GM18502 (cell line): ENCODE measurements around the gene XPC.
"Not testable (repeated sequence)": the region's sequence is repeated elsewhere in the genome, so short reads cannot be mapped to it uniquely, and the experiment has no call there.

Experiments used
- ATAC-seq: cut with Tn5 transposase; IDR thresholded peaks from one replicate; pipeline ENCODE4 v1.9.1; 2021; ENCODE audit warnings: mild to moderate bottlenecking; ENCODE audit not compliant: unreplicated experiment, poor library complexity

The XPC gene

GRCh38 chr3:14178247-14179113 is at the start of gene XPC, which contains the start of gene LSM3:
Gene XPC, minus strand, starts transcription at chr3:14178601. Its CDS starts 33 bp downstream, at chr3:14178568.
Gene LSM3, plus strand, starts transcription at chr3:14178817. Its CDS starts 44 bp downstream, at chr3:14178861.
- ATAC-seq, result peak; percentile 94

- no peak for ATAC-seq
Observed at GRCh38 chr3:14227856-14228255, 49.5 kb upstream of the XPC start.

GRCh38 chr3:14226351-14226750 is 48.0 kb upstream of the XPC start:
- not testable (repeated sequence) for ATAC-seq

GRCh38 chr3:14225421-14225820 is 47.0 kb upstream of the XPC start:
- no peak for ATAC-seq

GRCh38 chr3:14224895-14225294 is 46.5 kb upstream of the XPC start:
- no peak for ATAC-seq

GRCh38 chr3:14223595-14223994 is 45.2 kb upstream of the XPC start:
- ATAC-seq, result no peak

GRCh38 chr3:14222900-14223594 is 44.6 kb upstream of the XPC start:
- no peak for ATAC-seq

GRCh38 chr3:14222457-14222856 is 44.1 kb upstream of the XPC start:
- ATAC-seq, result no peak

GRCh38 chr3:14221902-14222301 is 43.5 kb upstream of the XPC start:
- ATAC-seq, result no peak

GRCh38 chr3:14220933-14221332 is 42.5 kb upstream of the XPC start:
- no peak for ATAC-seq

GRCh38 chr3:14218355-14218754 is 40.0 kb upstream of the XPC start:
- no peak for ATAC-seq

GRCh38 chr3:14216257-14217048 is 38.1 kb upstream of the XPC start:
- no peak for ATAC-seq

- no peak for ATAC-seq
Observed at GRCh38 chr3:14214764-14215163, 36.4 kb upstream of the XPC start.

GRCh38 chr3:14213066-14213774 is 34.8 kb upstream of the XPC start:
- no peak for ATAC-seq

- ATAC-seq, result no peak
Observed at GRCh38 chr3:14212032-14212431, 33.6 kb upstream of the XPC start.

GRCh38 chr3:14211621-14212020 is 33.2 kb upstream of the XPC start:
- no peak for ATAC-seq

GRCh38 chr3:14210843-14211594 is 32.6 kb upstream of the XPC start:
- no peak for ATAC-seq

GRCh38 chr3:14210290-14210688 is 31.9 kb upstream of the XPC start:
- ATAC-seq, result no peak

- ATAC-seq, result no peak
Observed at GRCh38 chr3:14209581-14210289, 31.3 kb upstream of the XPC start.
